HG03045 (cell line): Measurements from ENCODE around the gene KRTAP4-7.
"Not testable (repeated sequence)": the region's sequence is repeated elsewhere in the genome, so short reads cannot be mapped to it uniquely, and the experiment has no call there.

ENCODE experiments used
- ATAC-seq: cut with Tn5 transposase; IDR thresholded peaks from one replicate; pipeline ENCODE4 v1.9.1; 2021; ENCODE audit warnings: mild to moderate bottlenecking, moderate library complexity; ENCODE audit not compliant: unreplicated experiment

Gene KRTAP4-7

GRCh38 chr17:41065016-41065689 is 18.8 kb upstream of the KRTAP4-7 start:
- ATAC-seq = not testable (repeated sequence)

GRCh38 chr17:41065829-41066624 is 17.9 kb upstream of the KRTAP4-7 start, which contains the start of gene KRTAP2-4:
Gene KRTAP2-4 (minus strand): TSS chr17:41065879. CDS start chr17:41065845, 34 bp downstream.
- ATAC-seq = no peak

GRCh38 chr17:41067281-41067680 is 16.7 kb upstream of the KRTAP4-7 start:
- ATAC-seq = no peak

GRCh38 chr17:41069031-41069430 is 14.9 kb upstream of the KRTAP4-7 start:
- ATAC-seq = no peak

GRCh38 chr17:41071606-41072360 is 12.2 kb upstream of the KRTAP4-7 start:
- ATAC-seq = no peak

- no peak for ATAC-seq
These were observed 10.3 kb upstream of the KRTAP4-7 start for GRCh38 chr17:41073676-41074075.

- no peak for ATAC-seq
These were observed 7.2 kb upstream of the KRTAP4-7 start for GRCh38 chr17:41076788-41077187.

- no peak for ATAC-seq
These were observed 1.3 kb upstream of the KRTAP4-7 start for GRCh38 chr17:41082626-41083025.

- not testable (repeated sequence) for ATAC-seq
These were observed 523 bp upstream of the KRTAP4-7 start for GRCh38 chr17:41083427-41083826.

GRCh38 chr17:41088760-41089352 is 4.9 kb downstream of the KRTAP4-7 start:
- ATAC-seq = not testable (repeated sequence)

GRCh38 chr17:41096055-41096454 is 12.1 kb downstream of the KRTAP4-7 start:
- no peak for ATAC-seq

GRCh38 chr17:41098042-41098441 is 14.1 kb downstream of the KRTAP4-7 start, which contains the start of gene KRTAP4-8:
Gene KRTAP4-8 (minus strand): TSS chr17:41098142. CDS start chr17:41098084, 58 bp downstream.
- ATAC-seq = no peak

GRCh38 chr17:41098481-41098880 is 14.5 kb downstream of the KRTAP4-7 start:
- no peak for ATAC-seq

GRCh38 chr17:41099682-41100480 is 15.9 kb downstream of the KRTAP4-7 start:
- not testable (repeated sequence) for ATAC-seq

GRCh38 chr17:41101586-41102259 is 17.8 kb downstream of the KRTAP4-7 start, which contains the start of gene KRTAP4-16:
Gene KRTAP4-16 (minus strand): TSS chr17:41102209. CDS start chr17:41102209, 0 bp downstream.
- no peak for ATAC-seq

GRCh38 chr17:41103896-41104295 is 19.9 kb downstream of the KRTAP4-7 start:
- no peak for ATAC-seq

GRCh38 chr17:41104386-41105038 is 20.6 kb downstream of the KRTAP4-7 start:
- ATAC-seq = not testable (repeated sequence)

GRCh38 chr17:41105347-41105746 is 21.4 kb downstream of the KRTAP4-7 start, which contains the start of gene KRTAP4-9:
Gene KRTAP4-9 (plus strand): TSS chr17:41105389. CDS start chr17:41105389, 0 bp downstream.
- not testable (repeated sequence) for ATAC-seq
